GM21447 (cell line): ENCODE data around the gene TNFAIP8.
A peak's percentile ranks its signal among the peaks of the same experiment; 100 is the strongest.

Experiments used
- ATAC-seq: cut with Tn5 transposase; IDR thresholded peaks from one replicate; pipeline ENCODE4 v1.9.1; 2021; ENCODE audit not compliant: unreplicated experiment

TNFAIP8 gene

GRCh38 chr5:119355685-119356611, at the start of gene TNFAIP8:
TNFAIP8 (plus strand) TSS chr5:119356019; CDS start chr5:119356091, 72 bp downstream.
- peak; percentile 32 for ATAC-seq

- no peak for ATAC-seq
Measured at GRCh38 chr5:119307170-119307569, 48.6 kb upstream of the TNFAIP8 start.

DNA sequence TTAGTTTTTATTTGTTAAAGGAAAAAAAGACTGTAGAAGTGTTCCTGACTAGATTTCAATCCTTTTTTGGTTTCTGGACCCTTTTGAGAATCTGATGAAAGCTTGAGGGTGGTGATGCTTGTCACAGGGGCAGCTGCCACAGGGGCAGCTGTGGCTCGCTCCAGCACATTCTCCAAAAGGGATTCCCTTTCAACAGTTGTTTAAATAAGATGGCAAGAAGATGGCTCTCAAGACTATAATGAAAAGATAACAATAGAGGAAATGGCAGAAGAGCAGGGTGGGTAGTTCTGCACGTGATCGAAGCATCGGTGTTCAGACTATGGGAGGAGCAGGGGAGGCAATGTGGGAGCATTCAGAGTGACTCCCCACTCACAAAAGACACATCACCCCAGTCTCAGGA, 46.5 kb upstream of the TNFAIP8 start:
- peak; percentile 10 for ATAC-seq

GRCh38 chr5:119311688-119312087, 44.1 kb upstream of the TNFAIP8 start:
- ATAC-seq: no peak

- ATAC-seq: no peak
Measured at GRCh38 chr5:119312403-119312802, 43.4 kb upstream of the TNFAIP8 start.

DNA sequence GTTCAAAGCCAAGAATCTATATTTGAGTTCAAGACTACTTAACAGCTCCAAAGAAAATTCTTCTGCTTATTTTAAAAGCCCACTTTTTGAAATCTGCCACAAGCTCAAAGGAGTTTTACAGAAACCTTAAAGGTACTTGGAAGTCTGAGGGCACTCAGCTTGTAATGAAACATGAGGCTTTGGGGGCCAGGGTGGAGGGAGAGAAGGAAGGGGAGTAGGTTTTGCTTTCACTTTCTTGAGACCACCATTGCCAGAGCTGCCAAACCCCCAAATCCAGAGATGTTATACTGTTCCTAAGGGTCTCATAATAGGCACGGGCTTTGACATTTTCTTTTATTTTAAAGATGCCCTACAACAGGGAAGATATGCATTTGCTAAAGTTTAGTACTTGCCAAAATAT, 42.6 kb upstream of the TNFAIP8 start:
- ATAC-seq: no peak

DNA sequence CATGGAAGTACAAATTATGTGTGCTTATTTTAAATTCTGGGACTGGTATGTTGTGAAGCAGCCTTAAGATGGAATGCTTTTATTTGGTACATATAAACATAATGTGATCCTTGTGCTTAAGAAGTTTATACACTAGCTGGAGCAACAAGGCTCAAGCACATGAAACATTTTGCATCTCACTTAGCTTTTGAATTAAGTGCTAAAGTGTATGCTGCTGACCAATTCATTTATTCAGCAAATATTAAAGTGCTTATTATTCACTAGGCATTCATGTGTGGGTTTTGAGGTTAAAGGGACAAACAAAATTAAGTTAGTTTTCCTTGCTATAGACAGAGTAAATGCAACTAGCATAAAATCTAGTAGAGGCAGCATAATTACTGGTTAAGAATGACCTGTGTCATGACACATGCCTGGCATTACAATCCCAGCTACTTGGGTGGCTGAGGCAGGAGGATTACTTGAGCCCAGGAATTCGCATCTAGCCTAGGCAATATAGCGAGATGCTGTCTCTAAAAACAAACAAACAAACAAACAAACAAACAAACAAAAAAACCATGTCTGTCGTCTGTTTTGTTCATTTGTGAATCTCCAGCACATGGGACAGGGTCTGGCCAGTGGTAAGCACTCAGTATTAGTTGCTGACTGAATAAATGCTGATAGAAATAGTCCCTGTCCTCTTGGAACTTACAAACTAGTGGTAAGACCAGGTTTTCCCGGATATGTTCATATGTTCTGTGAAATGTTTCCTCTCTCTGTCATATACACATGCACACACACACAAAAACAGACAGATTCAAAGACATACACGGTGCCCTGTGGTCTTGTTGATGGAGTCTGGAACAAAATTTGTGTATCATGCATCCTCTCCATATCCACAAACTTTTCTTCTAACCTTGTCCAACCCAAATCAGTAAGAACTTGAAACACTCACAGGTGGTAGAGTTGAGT, 41.9 kb upstream of the TNFAIP8 start:
- ATAC-seq: no peak

DNA sequence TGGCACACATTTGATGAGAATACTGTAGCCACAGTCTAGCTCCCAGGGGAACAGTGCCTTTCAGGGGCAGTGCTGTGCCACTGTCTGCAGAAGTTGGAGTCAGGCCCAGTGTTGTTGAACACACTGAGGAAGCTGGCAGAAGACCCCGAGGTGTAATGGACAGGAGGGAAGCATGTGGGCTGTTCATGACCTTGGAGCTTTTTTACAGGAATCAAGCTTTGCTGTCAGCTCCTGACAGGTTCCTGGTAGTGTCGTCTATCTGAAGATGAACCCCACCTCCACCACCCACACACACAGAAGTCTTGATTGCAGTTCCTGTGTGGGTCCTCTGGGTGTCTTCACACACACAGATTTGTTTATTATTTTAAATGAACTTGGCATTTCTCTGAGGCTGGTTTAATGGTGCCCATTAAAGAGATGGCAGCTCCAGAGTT, 40.3 kb upstream of the TNFAIP8 start:
- peak; percentile 85 for ATAC-seq

DNA sequence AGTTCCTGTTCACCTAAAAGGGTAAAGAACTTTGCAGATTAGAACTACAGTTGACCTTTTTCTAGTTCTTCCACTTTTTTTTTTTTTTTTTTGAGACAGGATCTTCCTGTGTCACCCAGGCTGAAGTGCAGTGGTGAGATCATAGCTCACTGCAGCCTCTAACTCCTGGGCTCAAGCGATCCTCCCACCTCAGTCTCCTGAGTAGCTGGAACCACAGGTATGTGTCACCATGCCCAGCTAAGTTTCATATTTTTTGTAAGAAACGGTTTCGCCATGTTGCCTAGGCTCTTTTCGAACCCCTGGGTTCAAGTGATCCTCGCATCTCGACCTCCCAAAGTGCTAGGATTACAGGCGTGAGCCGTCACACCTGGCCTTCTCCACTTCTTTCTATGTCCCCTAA, 39.7 kb upstream of the TNFAIP8 start:
- ATAC-seq: no peak

- no peak for ATAC-seq
Measured at GRCh38 chr5:119316906-119317305, 38.9 kb upstream of the TNFAIP8 start.

- ATAC-seq: peak; percentile 29
Measured at GRCh38 chr5:119318256-119318894, 37.4 kb upstream of the TNFAIP8 start.

DNA sequence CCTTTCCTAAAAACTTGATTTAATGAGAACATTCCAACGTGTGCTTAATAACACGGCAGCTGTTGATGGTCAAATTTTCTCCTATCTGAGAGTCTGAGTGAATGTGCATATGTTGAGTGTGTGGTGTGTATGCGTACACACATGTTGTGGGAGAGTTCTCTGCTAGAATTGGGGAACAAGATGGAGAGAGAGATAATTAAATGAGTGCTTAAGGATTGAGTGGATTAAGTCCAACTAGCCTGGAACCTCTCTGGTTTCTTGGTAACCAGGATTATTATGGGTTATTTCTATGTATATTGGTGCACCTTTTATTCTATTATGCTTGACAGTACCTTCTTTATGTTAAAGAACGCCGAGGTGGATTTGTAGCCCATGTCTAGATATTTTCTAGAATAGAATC, 36.4 kb upstream of the TNFAIP8 start:
- ATAC-seq: no peak

GRCh38 chr5:119319890-119320289, 35.9 kb upstream of the TNFAIP8 start:
- no peak for ATAC-seq

GRCh38 chr5:119321569-119322311, 34.1 kb upstream of the TNFAIP8 start:
- ATAC-seq: no peak

DNA sequence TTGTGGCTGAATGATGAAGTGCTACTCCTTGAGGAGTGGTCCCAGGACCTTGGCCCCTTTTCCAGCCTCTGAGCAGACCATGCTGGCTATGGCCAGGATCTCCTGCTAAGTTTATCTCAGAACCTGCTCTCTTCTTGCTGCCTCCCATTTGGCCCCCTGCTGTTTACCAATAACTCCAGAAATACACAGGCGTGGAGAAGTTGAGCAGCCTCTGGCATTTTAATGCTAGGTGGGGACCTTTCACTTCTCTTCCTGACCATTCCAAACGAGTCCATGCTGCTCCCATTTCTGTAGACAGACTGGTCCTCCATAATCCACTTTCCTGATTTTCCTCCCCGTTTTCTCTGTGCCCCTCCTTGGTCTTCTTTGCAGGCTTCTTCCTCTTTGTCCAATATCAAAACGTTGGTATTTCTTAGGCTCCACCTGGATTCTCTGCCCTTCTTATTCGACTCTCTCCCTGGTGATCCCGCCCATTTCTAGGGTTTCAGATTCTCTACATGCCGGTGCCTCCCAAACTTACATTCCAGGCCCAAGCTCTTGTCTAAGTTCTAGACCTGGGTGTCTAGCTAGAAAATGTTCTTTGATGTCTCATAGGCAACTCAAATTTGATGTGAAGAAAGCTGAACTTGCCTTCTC, 33.4 kb upstream of the TNFAIP8 start:
- peak; percentile 5 for ATAC-seq

GRCh38 chr5:119322948-119323537, 32.8 kb upstream of the TNFAIP8 start:
- peak; percentile 54 for ATAC-seq

GRCh38 chr5:119323601-119324000, 32.2 kb upstream of the TNFAIP8 start:
- no peak for ATAC-seq

DNA sequence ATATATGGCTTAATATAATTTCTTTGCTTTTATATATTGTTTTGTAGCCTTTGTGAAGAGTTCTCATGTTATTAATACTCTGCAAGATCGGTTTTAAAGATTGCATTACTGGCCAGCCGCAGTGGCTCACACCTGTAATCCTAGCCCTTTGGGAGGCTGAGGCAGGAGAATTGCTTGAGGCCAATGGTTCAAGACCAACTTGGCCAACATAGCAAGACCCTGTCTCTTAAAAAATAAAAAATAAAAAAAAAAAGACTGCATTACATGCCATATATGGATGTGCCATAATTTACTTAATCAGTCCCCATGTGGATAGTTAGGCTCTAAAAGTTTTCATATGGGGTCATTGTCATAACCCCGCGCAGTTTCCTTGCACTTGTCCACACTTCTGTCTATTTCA, 31.0 kb upstream of the TNFAIP8 start:
- no peak for ATAC-seq

DNA sequence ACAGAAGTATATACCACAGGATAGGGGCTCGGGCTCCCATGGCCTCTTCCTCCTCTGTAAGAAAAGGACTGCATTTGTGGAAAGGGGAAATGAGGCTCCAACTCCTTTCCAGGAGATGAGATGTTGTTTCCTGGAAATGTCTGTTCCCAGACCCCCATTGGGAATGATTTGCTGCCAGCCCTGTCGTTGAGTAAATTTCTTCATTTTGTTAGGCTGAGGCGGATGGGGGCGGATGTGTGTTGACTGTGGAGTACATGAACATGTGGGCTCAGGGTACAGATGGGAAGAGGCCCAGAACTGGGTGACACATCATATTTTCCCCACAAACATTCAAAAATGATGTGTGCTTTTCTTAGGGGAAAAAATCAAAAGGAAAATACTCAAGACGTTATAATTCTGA, 28.8 kb upstream of the TNFAIP8 start:
- ATAC-seq: no peak
